NB4 (cell line): ENCODE results near the gene KRR1.

Source experiments
- MYC ChIP-seq: IDR thresholded peaks from 2 replicates; pipeline ENCODE4 v1.6.1; 2011; ENCODE audit warnings: low read depth, low read length
- POLR2A ChIP-seq: IDR thresholded peaks from 2 replicates; pipeline ENCODE4 v1.6.1; 2011; ENCODE audit warnings: mild to moderate bottlenecking; ENCODE audit not compliant: insufficient read length; ENCODE audit errors: extremely low read depth
- TF ChIP-seq, protein P1 (sequence below): IDR thresholded peaks from one replicate; pipeline ENCODE4 v1.5.1; 2012; ENCODE audit warnings: low read depth, low read length

GRCh38 chr12:75543529-75543928 lies 32.1 kb upstream of the KRR1 start:
- TF ChIP-seq MYC, result no peak
- TF ChIP-seq, protein P1, sequence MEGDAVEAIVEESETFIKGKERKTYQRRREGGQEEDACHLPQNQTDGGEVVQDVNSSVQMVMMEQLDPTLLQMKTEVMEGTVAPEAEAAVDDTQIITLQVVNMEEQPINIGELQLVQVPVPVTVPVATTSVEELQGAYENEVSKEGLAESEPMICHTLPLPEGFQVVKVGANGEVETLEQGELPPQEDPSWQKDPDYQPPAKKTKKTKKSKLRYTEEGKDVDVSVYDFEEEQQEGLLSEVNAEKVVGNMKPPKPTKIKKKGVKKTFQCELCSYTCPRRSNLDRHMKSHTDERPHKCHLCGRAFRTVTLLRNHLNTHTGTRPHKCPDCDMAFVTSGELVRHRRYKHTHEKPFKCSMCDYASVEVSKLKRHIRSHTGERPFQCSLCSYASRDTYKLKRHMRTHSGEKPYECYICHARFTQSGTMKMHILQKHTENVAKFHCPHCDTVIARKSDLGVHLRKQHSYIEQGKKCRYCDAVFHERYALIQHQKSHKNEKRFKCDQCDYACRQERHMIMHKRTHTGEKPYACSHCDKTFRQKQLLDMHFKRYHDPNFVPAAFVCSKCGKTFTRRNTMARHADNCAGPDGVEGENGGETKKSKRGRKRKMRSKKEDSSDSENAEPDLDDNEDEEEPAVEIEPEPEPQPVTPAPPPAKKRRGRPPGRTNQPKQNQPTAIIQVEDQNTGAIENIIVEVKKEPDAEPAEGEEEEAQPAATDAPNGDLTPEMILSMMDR, result no peak
- no peak for TF ChIP-seq POLR2A
